IPS-18a (cell line): ENCODE measurements around the gene OOSP4B.
"Not testable (repeated sequence)": the region's sequence is repeated elsewhere in the genome, so short reads cannot be mapped to it uniquely, and the experiment has no call there.

Experiments used
- H3K27ac ChIP-seq: one replicate; pipeline ENCODE4 v1.5.1; 2013; ENCODE audit warnings: low read length
- H3K27me3 ChIP-seq: one replicate; pipeline ENCODE4 v1.6.1; 2013; ENCODE audit warnings: mild to moderate bottlenecking, low read length; ENCODE audit not compliant: control insufficient read depth, insufficient read depth
- H3K36me3 ChIP-seq: one replicate; pipeline ENCODE4 v1.6.1; 2013; ENCODE audit warnings: low read depth, low read length; ENCODE audit not compliant: control insufficient read depth
- H3K4me1 ChIP-seq: one replicate; pipeline ENCODE4 v1.6.1; 2013; ENCODE audit warnings: low read depth, low read length; ENCODE audit not compliant: control insufficient read depth
- H3K4me3 ChIP-seq: one replicate; pipeline ENCODE4 v1.5.1; 2013; ENCODE audit warnings: low read length
- H3K9ac ChIP-seq: one replicate; pipeline ENCODE4 v1.6.1; 2013; ENCODE audit warnings: mild to moderate bottlenecking, low read length, moderate library complexity
- H3K9me3 ChIP-seq: one replicate; pipeline ENCODE4 v1.6.1; 2013; ENCODE audit warnings: low read depth, low read length; ENCODE audit not compliant: control insufficient read depth

Gene OOSP4B

DNA sequence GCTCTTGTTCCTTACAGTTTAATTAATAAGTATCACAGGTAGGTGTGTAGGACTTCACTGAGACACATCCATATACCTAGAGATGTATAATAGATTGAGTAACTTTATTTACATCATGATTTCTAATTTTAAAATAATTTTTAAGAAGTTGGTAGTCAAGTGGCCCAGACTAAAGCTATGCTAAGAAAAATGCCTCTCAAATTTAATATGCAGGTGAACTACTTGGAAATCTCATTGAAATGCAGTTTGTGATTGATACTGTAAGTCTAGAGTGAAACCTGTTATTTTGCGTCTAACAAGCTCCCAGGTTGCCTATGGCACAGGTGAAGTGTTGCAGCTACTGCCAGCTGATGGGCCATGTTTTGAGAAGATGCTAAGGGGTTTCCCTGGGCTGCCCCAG, at the start of gene OOSP4B:
TSS of gene OOSP4B (plus strand) at position 301 of the 400 bp plus-strand sequence.
- Histone ChIP-seq H3K36me3 (no peaks in the 10 kb centered on the region), H3K9me3 (no peaks in the 10 kb centered on the region), H3K4me1 (peaks cover 15% of the 10 kb centered on the region)

DNA sequence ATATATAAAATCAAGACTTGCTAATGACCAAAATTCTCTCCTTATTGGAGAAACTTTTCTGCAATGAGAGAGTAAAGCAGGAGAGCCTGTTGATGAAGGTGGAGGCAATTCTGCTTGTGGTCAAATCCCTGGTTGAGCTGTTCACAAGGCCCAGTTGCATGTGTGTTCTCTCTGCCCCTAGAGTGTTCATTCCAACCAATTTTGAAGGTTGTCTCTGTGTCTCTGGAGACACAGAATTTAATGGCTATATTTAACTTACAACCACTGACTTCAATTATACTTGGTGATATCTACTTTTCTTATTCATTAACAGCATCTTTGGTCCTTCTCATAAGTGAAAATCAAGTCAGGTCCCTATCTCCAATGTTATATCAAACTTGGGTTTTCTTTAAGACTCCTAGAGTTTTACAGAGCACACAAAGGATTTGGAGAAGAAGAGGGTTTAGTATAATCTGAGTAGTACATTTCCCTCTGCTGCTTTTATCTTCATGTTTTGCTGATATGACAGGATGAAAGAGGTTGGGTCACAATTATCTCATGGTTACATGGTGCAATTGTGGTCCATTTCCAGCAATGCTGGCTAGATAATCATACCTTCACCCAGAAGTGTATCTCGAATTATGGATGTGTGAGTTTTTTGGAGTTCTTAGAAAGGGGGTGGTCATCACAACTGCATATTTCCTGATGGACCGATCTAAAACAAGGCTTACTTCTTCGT, 49.1 kb upstream of the OOSP4B start:
- Histone ChIP-seq H3K4me1 (peaks cover 14% of the 10 kb centered on the region), H3K4me3 (no peak overlapping the region), H3K27ac (no peak overlapping the region), H3K36me3 (no peaks in the 10 kb centered on the region), H3K9me3 (no peaks in the 10 kb centered on the region), H3K9ac (no peak overlapping the region), H3K27me3 (no peaks in the 10 kb centered on the region)

More for the DNA sequence above, at the start of gene OOSP4B:
- H3K27me3 ChIP-seq, result no peaks in the 10 kb centered on the region
- H3K4me3 ChIP-seq, result no peak within 1 kb of the TSS
- no peak within 1 kb of the TSS for H3K9ac ChIP-seq
- H3K27ac ChIP-seq, result no peak within 1 kb of the TSS

DNA sequence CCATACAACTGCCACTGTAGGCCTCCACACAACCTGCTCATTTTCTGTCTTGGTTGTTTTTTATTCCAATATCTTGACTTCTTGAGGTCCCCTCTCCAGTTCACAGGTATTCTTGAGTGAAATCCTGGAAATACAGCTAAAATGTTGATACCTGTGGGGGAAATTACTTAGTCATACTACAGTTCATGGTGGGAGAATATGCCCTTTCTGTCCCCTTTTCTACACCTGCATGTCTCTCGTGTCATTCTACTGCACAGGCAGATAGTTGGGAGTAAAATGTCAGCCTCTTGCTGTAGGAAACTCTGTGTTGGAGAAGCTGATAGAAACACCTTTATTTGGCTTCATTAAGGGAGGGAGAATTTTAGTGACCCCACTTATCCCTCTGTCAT, 48.6 kb upstream of the OOSP4B start:
- Histone ChIP-seq H3K9me3 (no peaks in the 10 kb centered on the region), H3K4me3 (no peak overlapping the region), H3K27me3 (no peaks in the 10 kb centered on the region), H3K4me1 (peaks cover 17% of the 10 kb centered on the region), H3K27ac (no peak overlapping the region), H3K36me3 (no peaks in the 10 kb centered on the region), H3K9ac (no peak overlapping the region)

DNA sequence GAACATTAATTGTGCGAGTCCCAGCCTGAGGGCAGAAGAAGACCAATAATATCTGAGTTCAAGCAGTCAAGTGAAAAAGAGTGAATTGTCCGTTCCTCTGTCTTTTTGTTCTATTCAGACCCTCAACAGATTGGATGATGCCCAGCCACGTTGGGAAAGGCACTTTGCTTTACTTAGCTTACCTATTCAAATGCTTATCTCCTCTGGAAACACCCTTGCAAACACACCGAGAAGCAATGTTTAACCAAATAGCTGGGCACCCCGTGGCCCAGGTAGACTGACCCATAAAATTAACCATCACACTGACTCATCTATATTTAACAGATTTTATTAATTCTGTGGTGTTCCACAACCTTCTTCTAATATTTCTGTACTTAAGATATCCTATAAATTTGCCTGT, 43.9 kb upstream of the OOSP4B start:
- no peaks in the 10 kb centered on the region for H3K9me3 ChIP-seq
- H3K27me3 ChIP-seq, result no peaks in the 10 kb centered on the region
- no peak overlapping the region for H3K27ac ChIP-seq
- H3K4me1 ChIP-seq, result peaks cover 5% of the 10 kb centered on the region
- H3K36me3 ChIP-seq, result no peaks in the 10 kb centered on the region
- no peak overlapping the region for H3K4me3 ChIP-seq
- H3K9ac ChIP-seq, result no peak overlapping the region

DNA sequence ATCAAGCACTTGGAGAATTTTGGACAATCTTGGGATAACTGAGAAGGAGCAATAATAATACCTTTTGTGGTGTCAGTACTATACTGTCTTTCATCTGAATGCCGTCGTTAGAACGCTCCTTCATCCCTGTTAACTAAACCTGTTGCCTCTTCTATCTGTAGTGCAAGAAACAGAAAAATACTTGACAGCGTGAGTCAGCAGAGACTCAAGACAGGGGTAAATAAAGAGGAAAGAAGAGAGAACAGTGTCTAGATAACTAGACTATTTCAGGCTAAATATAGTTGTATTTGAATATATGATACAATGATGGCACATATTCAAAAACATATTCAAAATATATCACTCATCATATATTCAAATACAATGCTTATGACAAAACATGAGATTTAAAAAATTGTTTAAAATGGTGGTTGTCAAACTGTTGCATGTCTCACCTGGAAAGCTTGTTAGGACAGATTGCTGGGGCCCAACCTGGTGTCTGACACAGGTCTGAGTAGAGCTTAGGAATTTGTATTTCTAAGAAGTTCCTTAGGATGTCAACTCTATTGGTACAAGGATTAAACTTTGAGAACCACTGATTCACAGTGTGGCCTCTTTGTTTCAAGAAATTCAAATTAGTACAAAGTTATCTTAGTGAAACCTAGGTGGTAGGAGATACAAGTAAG, 35.7 kb upstream of the OOSP4B start:
- Histone ChIP-seq H3K4me3 (no peak overlapping the region), H3K9me3 (no peaks in the 10 kb centered on the region), H3K9ac (no peak overlapping the region), H3K36me3 (no peaks in the 10 kb centered on the region), H3K4me1 (no peaks in the 10 kb centered on the region), H3K27ac (no peak overlapping the region), H3K27me3 (no peaks in the 10 kb centered on the region)

DNA sequence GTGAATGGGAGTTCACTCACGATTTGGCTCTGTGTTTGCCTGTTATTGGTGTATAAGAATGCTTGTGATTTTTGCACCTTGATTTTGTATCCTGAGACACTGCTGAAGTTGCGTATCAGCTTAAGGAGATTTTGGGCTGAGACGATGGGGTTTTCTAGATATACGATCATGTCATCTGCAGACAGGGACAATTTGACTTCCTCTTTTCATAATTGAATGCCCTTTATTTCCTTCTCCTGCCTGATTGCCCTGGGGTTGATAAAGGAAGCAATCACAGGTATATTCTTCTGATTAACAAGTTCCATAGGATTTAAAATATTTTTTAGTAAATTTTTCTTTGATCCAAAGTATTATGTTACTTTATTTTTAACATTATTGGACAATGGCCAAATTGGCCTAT, 34.9 kb upstream of the OOSP4B start:
- not testable (repeated sequence) for H3K27ac ChIP-seq, H3K36me3 ChIP-seq, H3K9ac ChIP-seq, H3K4me3 ChIP-seq, H3K4me1 ChIP-seq, H3K9me3 ChIP-seq, H3K27me3 ChIP-seq

DNA sequence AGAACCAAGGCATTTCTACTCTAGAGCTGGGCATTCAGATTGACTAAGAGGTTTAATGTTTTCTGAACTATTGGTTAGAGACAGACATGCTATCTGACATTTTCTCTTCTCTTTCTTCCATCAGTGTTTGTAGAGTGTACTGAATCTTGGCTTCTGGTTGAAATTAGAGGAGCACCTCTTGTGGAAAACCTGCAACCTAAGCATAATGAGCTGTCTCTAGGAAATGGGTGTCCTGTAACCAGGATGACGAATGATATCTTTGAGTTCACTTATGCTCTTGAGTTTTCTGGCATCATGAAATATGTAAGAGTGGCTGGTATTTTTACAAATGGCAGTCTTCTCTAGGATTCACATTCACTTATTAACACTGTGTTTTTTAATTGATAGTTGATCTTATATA, 33.8 kb upstream of the OOSP4B start:
- H3K9ac ChIP-seq, result no peak overlapping the region
- H3K36me3 ChIP-seq, result no peaks in the 10 kb centered on the region
- no peak overlapping the region for H3K27ac ChIP-seq
- H3K4me1 ChIP-seq, result no peaks in the 10 kb centered on the region
- H3K4me3 ChIP-seq, result no peak overlapping the region
- H3K27me3 ChIP-seq, result no peaks in the 10 kb centered on the region
- no peaks in the 10 kb centered on the region for H3K9me3 ChIP-seq

DNA sequence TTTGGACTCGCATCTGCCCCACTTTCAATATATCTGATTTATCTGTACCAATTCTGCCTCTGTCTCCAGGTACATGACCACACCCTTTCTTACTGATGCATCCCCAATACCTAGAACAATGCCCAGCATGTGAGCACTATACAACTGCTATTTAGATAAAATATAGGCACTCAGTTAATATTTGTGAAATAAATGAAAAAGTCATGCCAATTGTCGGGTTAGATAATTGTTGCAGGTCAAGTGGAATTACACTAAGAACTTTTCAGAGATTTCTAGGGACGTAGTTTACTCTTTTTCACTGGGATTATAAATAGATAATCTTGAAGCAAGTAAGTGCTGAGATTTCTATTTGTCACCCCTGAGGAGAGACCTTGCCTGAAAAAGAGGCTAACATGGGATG, 32.6 kb upstream of the OOSP4B start:
- H3K27me3 ChIP-seq, result no peaks in the 10 kb centered on the region
- H3K36me3 ChIP-seq, result no peaks in the 10 kb centered on the region
- H3K9me3 ChIP-seq, result no peaks in the 10 kb centered on the region
- no peak overlapping the region for H3K9ac ChIP-seq
- H3K4me1 ChIP-seq, result no peaks in the 10 kb centered on the region
- no peak overlapping the region for H3K4me3 ChIP-seq
- H3K27ac ChIP-seq, result no peak overlapping the region

DNA sequence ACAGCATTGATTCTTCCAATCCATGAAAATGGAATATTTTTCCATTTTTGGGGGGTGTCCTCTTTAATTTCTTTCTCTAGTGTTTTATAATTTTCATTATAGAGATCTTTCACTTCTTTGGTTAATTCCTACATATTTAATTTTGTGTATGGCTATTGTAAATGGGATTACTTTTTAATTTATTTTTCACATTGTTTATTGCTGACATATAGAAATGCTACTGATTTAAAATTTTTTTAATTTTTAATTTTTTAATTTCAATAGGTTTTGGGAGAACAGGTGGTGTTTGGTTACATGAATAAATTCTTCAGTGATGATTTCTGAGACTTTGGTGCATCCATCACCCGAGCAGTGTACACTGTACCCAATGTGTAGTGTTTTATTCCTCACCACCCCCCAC, 26.6 kb upstream of the OOSP4B start:
- Histone ChIP-seq H3K27me3 (no peaks in the 10 kb centered on the region), H3K4me1 (no peaks in the 10 kb centered on the region), H3K9ac (no peak overlapping the region), H3K36me3 (no peaks in the 10 kb centered on the region), H3K4me3 (no peak overlapping the region), H3K9me3 (peaks cover 5% of the 10 kb centered on the region), H3K27ac (no peak overlapping the region)

DNA sequence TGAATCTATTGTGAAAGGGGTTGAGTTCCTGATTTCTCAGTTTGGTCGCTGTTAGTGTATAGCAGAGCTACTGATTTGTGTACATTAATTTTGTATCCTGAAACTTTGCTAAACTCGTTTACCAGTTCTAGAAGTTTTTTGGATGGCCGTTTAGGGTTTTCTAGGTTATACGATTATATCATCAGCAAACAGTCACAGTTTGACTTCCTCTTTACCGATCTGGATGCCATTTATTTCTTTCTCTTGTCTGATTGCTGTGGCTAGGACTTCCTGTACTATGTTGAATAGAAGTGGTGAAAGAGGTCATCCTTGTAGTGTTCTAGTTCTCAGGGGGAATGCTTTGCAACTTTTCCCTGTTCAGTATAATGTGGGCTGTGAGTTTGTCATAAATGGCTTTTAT, 24.6 kb upstream of the OOSP4B start:
- peaks cover 5% of the 10 kb centered on the region for H3K9me3 ChIP-seq
- no peaks in the 10 kb centered on the region for H3K36me3 ChIP-seq
- H3K4me3 ChIP-seq, result no peak overlapping the region
- no peak overlapping the region for H3K27ac ChIP-seq
- no peak overlapping the region for H3K9ac ChIP-seq
- H3K27me3 ChIP-seq, result no peaks in the 10 kb centered on the region
- H3K4me1 ChIP-seq, result no peaks in the 10 kb centered on the region

DNA sequence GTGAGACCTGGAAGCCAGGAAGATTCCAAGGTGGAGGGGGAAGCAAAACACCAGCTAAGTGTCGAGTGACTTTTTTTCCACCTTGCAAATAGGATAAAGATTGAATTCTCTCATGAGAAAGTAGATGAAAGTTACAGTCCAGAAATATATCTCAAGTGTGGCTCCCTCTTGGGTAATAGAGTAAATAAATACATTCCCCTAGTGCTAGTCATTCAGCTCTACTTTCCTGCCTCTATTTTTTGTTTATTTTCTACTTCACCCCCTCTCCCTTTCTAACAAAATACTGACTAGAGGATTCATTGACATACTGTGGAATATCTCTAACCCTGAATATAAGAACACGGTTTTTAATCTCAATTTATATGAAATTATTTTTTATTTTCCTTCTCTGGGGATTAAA, 19.2 kb upstream of the OOSP4B start:
- H3K36me3 ChIP-seq, result no peaks in the 10 kb centered on the region
- H3K4me1 ChIP-seq, result no peaks in the 10 kb centered on the region
- no peak overlapping the region for H3K9ac ChIP-seq
- no peak overlapping the region for H3K4me3 ChIP-seq
- H3K27me3 ChIP-seq, result no peaks in the 10 kb centered on the region
- H3K27ac ChIP-seq, result no peak overlapping the region
- no peaks in the 10 kb centered on the region for H3K9me3 ChIP-seq

DNA sequence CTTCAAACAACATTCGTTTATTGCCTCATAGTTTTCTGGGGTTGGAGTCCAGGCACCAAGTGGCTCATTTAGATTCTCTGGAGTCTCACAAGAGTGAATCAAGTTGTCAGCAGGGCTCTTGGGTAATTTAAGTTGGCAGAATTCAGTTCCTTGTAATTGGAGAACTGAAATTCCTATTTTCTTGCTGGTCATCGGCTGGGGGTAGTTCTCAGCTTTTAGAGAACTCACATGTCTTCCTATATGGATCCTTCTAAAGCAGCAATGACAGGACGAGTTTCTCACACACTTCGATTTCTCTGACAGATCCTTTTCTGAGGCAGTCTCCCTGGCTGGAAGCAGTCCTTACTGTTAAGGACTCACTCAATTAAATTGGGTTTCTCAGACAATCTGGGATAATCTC, 17.3 kb upstream of the OOSP4B start:
- no peak overlapping the region for H3K9ac ChIP-seq
- H3K27ac ChIP-seq, result no peak overlapping the region
- no peaks in the 10 kb centered on the region for H3K27me3 ChIP-seq
- H3K9me3 ChIP-seq, result no peaks in the 10 kb centered on the region
- no peak overlapping the region for H3K4me3 ChIP-seq
- H3K36me3 ChIP-seq, result no peaks in the 10 kb centered on the region
- no peaks in the 10 kb centered on the region for H3K4me1 ChIP-seq
